Measurements from ENCODE around the gene RGS1. TPM values are rescaled to one million over a fixed set of nuclear protein-coding genes. Genes with fewer than 3 reads are reported as not detected.

Gene RGS1
- total RNA-seq, 2 donors from 2014 or later, result 43.0 to 57.3 TPM

DNA sequence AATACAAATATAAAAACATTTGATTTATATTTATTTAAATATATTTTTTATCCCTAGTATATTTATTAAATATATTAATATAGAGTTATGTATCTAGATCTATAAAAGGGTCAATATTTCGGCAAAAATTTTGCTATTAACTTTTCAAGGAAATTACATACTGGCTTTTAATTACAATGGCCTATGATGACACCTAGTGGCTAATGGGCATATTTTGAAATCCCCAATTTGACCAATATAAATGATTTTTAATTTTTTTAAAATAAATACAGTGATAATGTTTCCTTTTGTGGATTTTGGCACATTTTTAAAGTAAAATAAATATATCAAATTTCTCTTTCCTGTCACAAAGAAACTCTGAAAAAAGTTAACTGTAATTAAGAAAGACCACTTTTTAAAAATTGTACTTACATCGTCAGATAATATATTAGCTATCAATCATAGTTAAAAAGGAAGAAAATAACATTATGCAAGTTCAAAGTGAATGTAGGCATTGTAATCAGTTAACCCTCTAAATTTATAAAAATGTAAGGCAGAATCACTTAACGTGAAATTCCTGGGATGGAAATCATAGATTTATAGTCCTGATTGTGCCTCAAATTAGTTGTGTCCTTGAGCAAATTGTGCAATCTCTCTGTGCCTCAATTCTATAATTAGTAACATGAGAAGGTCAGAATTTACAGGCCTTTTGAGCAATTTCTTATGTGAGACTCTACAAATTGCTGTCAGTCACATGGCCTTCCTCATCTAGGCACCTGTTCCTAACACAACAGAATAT lies 34.7 kb downstream of the RGS1 start:
- no peak for DNase-seq (ENCODE audit: low spot score)
- intact Hi-C loops (cut with DNase I), result no loop called here
- Histone ChIP-seq H3K9me3 (no peaks in the 10 kb centered on the region), H3K27ac (no peak overlapping the region), H3K27me3 (replicated peaks; ENCODE audit: insufficient read depth) (no peaks in the 10 kb centered on the region), H3K4me3 (no peak overlapping the region), H3K4me1 (replicated peaks) (no peaks in the 10 kb centered on the region), H3K36me3 (no peaks in the 10 kb centered on the region)
- TF ChIP-seq CTCF (IDR thresholded peaks at IDR 0.05) (peak; percentile 53 to 76 (median 61)), POLR2AphosphoS5 (IDR thresholded peaks at IDR 0.05) (no peak)
- 37% methylated on average over 3 of the region's 3 CpGs for WGBS

DNA sequence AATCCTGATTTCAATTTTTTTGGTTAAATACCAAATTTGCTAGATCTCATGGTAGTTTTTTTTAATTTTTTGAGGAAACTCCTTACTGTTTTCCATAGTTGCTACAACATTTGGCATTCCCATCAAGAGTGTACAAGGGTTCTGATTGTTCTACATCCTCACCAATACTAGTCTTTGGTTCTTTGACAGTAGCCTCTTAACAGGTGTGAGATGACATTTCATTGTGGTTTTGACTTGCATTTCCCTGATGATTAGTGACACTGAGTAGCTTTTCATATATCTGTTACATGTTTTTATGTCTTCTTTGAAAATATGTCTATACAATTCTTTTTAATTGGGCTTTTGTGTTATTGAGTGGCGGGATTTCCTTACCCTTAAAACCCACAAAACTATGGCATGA lies 39.5 kb downstream of the RGS1 start:
- H3K9me3 ChIP-seq, result no peaks in the 10 kb centered on the region
- 97% methylated on average over 1 of the region's 1 CpG for WGBS
- no peak overlapping the region for H3K27ac ChIP-seq
- H3K36me3 ChIP-seq, result no peaks in the 10 kb centered on the region
- intact Hi-C loops (cut with DNase I), result no loop called here
- no peak for DNase-seq (ENCODE audit: low spot score)
- no peaks in the 10 kb centered on the region for H3K4me1 ChIP-seq (replicated peaks)
- TF ChIP-seq POLR2AphosphoS5 (IDR thresholded peaks at IDR 0.05) (no peak), CTCF (IDR thresholded peaks at IDR 0.05) (no peak), POLR2A (IDR thresholded peaks at IDR 0.05) (no peak)
- no peaks in the 10 kb centered on the region for H3K27me3 ChIP-seq (replicated peaks; ENCODE audit: insufficient read depth)
- no peak overlapping the region for H3K4me3 ChIP-seq

DNA sequence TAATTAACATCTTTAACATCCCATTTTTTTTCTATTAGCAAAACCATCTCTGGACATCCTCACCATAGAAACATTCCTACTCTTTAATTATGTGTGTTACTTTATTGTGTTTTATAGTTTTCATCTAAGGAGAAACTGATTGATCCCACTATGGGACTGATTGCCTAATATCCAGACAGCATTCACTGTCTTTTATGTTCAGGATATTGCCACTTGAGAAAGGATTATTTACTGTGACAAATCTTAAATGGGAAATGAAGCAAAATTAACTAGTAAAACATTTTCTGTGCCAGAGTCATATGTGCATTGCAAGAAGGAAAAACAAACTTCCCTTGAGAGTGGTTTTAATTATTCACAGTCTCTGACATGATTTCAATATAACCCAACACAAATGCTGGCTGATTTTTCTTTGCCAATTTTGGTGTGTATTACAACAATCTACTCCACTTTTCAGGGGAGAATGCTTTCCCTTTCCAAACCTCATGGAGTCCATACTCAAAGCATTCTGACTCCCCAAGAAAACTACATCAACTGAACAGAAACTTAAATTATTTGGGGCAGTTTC lies 44.6 kb downstream of the RGS1 start:
- no peak for DNase-seq (ENCODE audit: low spot score)
- Histone ChIP-seq H3K9me3 (no peaks in the 10 kb centered on the region), H3K36me3 (no peaks in the 10 kb centered on the region), H3K4me1 (replicated peaks) (no peaks in the 10 kb centered on the region), H3K27me3 (replicated peaks; ENCODE audit: insufficient read depth) (no peaks in the 10 kb centered on the region), H3K4me3 (no peak overlapping the region), H3K27ac (no peak overlapping the region)
- TF ChIP-seq POLR2A (IDR thresholded peaks at IDR 0.05), result no peak
- no peak for TF ChIP-seq CTCF (IDR thresholded peaks at IDR 0.05)
- no peak for TF ChIP-seq POLR2AphosphoS5 (IDR thresholded peaks at IDR 0.05)
- intact Hi-C loops (cut with DNase I), result no loop called here

DNA sequence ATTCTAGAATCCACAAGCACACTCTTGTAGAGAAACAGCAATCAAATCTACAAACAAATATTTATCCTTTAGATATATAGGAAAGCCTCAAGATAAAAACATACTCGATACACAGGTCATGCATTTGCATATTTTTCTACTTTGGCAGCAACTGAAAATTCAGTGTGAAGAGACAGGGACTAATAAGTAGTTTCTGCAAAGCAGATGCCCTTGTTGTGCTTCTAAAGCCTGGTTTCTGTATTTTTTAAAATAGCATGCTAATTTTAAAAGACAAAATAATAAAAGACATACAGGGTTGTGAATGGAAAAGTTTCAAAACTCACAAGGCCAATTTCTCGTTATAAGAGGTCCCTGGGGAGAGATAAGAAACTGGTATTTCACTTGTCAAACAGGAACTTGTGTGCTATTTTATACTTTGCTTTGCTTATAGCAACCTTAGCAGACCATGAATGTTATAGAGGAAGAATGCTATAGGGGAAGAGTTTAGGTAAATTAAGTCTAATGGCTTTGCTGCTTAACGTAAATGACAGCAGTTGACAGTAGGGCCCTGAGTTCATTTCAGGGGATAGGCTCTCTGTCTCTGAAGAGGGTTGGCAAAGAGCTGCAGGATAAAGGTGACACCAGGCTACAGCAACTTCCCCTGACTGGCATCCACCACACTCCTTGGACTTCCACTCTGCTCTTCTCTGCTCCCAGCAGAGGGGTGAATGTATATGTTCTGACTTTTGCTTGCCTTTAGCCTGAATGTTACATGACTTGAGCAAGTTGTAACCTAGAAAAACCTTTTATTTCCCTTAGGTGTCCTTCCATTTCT lies 51.0 kb downstream of the RGS1 start:
- WGBS, result 55% methylated on average over 3 of the region's 3 CpGs
- Histone ChIP-seq H3K9me3 (no peaks in the 10 kb centered on the region), H3K27ac (no peak overlapping the region), H3K27me3 (replicated peaks; ENCODE audit: insufficient read depth) (no peaks in the 10 kb centered on the region), H3K4me3 (no peak overlapping the region), H3K4me1 (replicated peaks) (no peaks in the 10 kb centered on the region), H3K36me3 (no peaks in the 10 kb centered on the region)
- intact Hi-C loops (cut with DNase I), result no loop called here
- TF ChIP-seq POLR2AphosphoS5 (IDR thresholded peaks at IDR 0.05) (no peak), POLR2A (IDR thresholded peaks at IDR 0.05) (no peak), CTCF (IDR thresholded peaks at IDR 0.05) (no peak)
- no peak for DNase-seq (ENCODE audit: low spot score)
